HCT116 (cell line): ENCODE measurements around the gene CCDC91. TPM values are rescaled to one million over a fixed set of nuclear protein-coding genes. Genes with fewer than 3 reads are reported as not detected.

Experiments
- ATAC-seq: fragments of 200-7000 bp; cut with Tn5 transposase; 2 replicates; pipeline ENCODE4 v1.9.1; 2020; ENCODE audit warnings: mild to moderate bottlenecking, moderate library complexity
- BruUV-seq: library from RNA; stranded (reverse); fragments of 400-500 nt; replicated peaks from 2 replicates; lab custom pipeline; 2021; lab: Mats Ljungman, UMichigan
- CTCF ChIA-PET: fragments of 300-600 bp; sonication (Branson Sonifier 250); formaldehyde crosslinking; loops from one replicate; lab custom pipeline; 2021; ENCODE audit warnings: antibody characterized with exemption; lab: Charles Lee
- POLR2A ChIA-PET: fragments of 300-600, 350-600 bp; sonication (Branson Sonifier 250); formaldehyde crosslinking; loops from one replicate; lab custom pipeline; 2021; ENCODE audit warnings: antibody characterized with exemption; lab: Charles Lee
- RAD21 ChIA-PET, 2 experiments: fragments of 300-600 bp; sonication (Branson Sonifier 250); formaldehyde crosslinking; loops; one replicate each; lab custom pipeline; 2023; ENCODE audit warnings: low total read pairs in 2 of 2; ENCODE audit not compliant: uncharacterized antibody in 2 of 2, unreplicated experiment in 2 of 2, low non-redundant PET in 1 of 2; lab: Charles Lee
- DNase-seq: peaks from one replicate; pipeline ENCODE4 v3.0.0-alpha.2; 2010; ENCODE audit warnings: low read depth, low spot score
- H2AFZ ChIP-seq: fragments of 200-600 bp; shearing (Covaris generic), sonication (generic); 2 replicates; pipeline ENCODE4 v1.6.1; 2017; ENCODE audit warnings: low read depth, mixed run types, mixed read lengths, antibody characterized with exemption, low read length; ENCODE audit not compliant: poor library complexity, severe bottlenecking
- H3K27ac ChIP-seq: 2 replicates; pipeline ENCODE4 v1.5.1; 2012; ENCODE audit warnings: low read depth, low read length
- H3K27me3 ChIP-seq: fragments of 200-600 bp; sonication (generic); 2 replicates; pipeline ENCODE4 v1.6.1; 2016; ENCODE audit warnings: mixed run types, low read length, mixed read lengths; ENCODE audit not compliant: insufficient read depth
- H3K36me3 ChIP-seq, 2 experiments: fragments of 200-500 bp in 1 of 2; fragments of 200-600 bp in 1 of 2; sonication (Bioruptor generic) in 1 of 2; sonication (generic) in 1 of 2; 2 replicates each; pipeline versions ENCODE4 v1.5.1 to v1.6.1; 2014 to 2016; ENCODE audit warnings: low read length in 2 of 2, inconsistent platforms in 1 of 2, mixed read lengths in 1 of 2, mixed run types in 1 of 2; ENCODE audit not compliant: insufficient read depth in 2 of 2, control insufficient read depth in 1 of 2
- H3K4me1 ChIP-seq, 2 experiments: fragments of 200-600 bp in 1 of 2; sonication (generic) in 1 of 2; 2 replicates each; pipeline versions ENCODE4 v1.5.1 to v1.6.1; 2012 to 2017; ENCODE audit warnings: low read length in 2 of 2, inconsistent platforms in 1 of 2, mild to moderate bottlenecking in 1 of 2, mixed read lengths in 1 of 2, mixed run types in 1 of 2, moderate library complexity in 1 of 2; ENCODE audit not compliant: insufficient read depth in 2 of 2, control insufficient read depth in 1 of 2
- H3K4me2 ChIP-seq: fragments of 200-600 bp; sonication (generic); 2 replicates; pipeline ENCODE4 v1.6.1; 2017; ENCODE audit warnings: mixed run types, low read length, mixed read lengths
- H3K4me3 ChIP-seq, 2 experiments: fragments of 200-600 bp in 1 of 2; sonication (generic) in 1 of 2; replicated peaks in 1 of 2; 2 replicates each; pipeline ENCODE4 v1.5.1; 2011 to 2016; ENCODE audit warnings: low read length in 2 of 2, control low read depth in 1 of 2, low read depth in 1 of 2, mild to moderate bottlenecking in 1 of 2, mixed read lengths in 1 of 2, mixed run types in 1 of 2
- H3K79me2 ChIP-seq: fragments of 200-600 bp; sonication (generic); 2 replicates; pipeline ENCODE4 v1.6.1; 2017; ENCODE audit warnings: mild to moderate bottlenecking, mixed run types, low read length, moderate library complexity, mixed read lengths; ENCODE audit not compliant: insufficient read depth
- H3K9ac ChIP-seq: fragments of 200-600 bp; sonication (generic); 2 replicates; pipeline ENCODE4 v1.6.1; 2016; ENCODE audit warnings: low read length, mixed read lengths
- H3K9me2 ChIP-seq: fragments of 200-600 bp; sonication (generic), shearing (Covaris generic); 2 replicates; pipeline ENCODE4 v1.6.1; 2017; ENCODE audit warnings: mixed run types, mild to moderate bottlenecking, moderate library complexity; ENCODE audit not compliant: insufficient read depth
- H3K9me3 ChIP-seq, 2 experiments: fragments of 200-500 bp in 1 of 2; fragments of 200-600 bp in 1 of 2; sonication (Bioruptor generic) in 1 of 2; sonication (generic) in 1 of 2; 2 replicates each; pipeline ENCODE4 v1.6.1; 2014 to 2017; ENCODE audit warnings: low read length in 2 of 2, mixed read lengths in 2 of 2, inconsistent platforms in 1 of 2, low read depth in 1 of 2, mild to moderate bottlenecking in 1 of 2, mixed run types in 1 of 2, moderate library complexity in 1 of 2; ENCODE audit not compliant: control insufficient read depth in 1 of 2, insufficient read depth in 1 of 2
- H4K20me1 ChIP-seq: fragments of 200-600 bp; sonication (generic), shearing (Covaris generic); 2 replicates; pipeline ENCODE4 v1.6.1; 2017; ENCODE audit warnings: mixed run types, mild to moderate bottlenecking, moderate library complexity; ENCODE audit not compliant: insufficient read depth
- EZH2 ChIP-seq: fragments of 200-600 bp; sonication (generic); IDR thresholded peaks from 2 replicates; pipeline ENCODE4 v1.6.1; 2017; ENCODE audit warnings: antibody characterized with exemption, mixed run types
- EZH2phosphoT487 ChIP-seq: fragments of 200-600 bp; IDR thresholded peaks from 2 replicates; pipeline ENCODE4 v1.6.1; 2018; ENCODE audit warnings: antibody characterized with exemption, borderline replicate concordance
- JUND ChIP-seq: IDR thresholded peaks from 2 replicates; pipeline ENCODE4 v1.6.1; 2012
- POLR2A ChIP-seq: IDR thresholded peaks from 2 replicates; pipeline ENCODE4 v1.7.0; 2011; ENCODE audit warnings: borderline replicate concordance; ENCODE audit not compliant: insufficient read depth, insufficient read length; ENCODE audit errors: extremely low read depth
- RAD21 ChIP-seq: IDR thresholded peaks from 2 replicates; pipeline ENCODE4 v1.6.1; 2012; ENCODE audit warnings: low read depth, mild to moderate bottlenecking
- SIN3A ChIP-seq: IDR thresholded peaks from 2 replicates; pipeline ENCODE4 v1.6.1; 2012; ENCODE audit warnings: low read depth
- SRF ChIP-seq: IDR thresholded peaks from 2 replicates; pipeline ENCODE4 v1.6.1; 2012; ENCODE audit warnings: low read depth
- TCF7L2 ChIP-seq: IDR thresholded peaks from 2 replicates; pipeline ENCODE4 v1.7.0; 2011; ENCODE audit warnings: borderline replicate concordance, inconsistent platforms; ENCODE audit not compliant: insufficient read depth, insufficient read length; ENCODE audit errors: extremely low read depth
- ZNF274 ChIP-seq: fragments of 200-500 bp; sonication (Bioruptor generic); IDR thresholded peaks from 2 replicates; pipeline ENCODE4 v1.6.1; 2014; ENCODE audit warnings: mild to moderate bottlenecking, low read depth, low read length, inconsistent platforms
- intact Hi-C: fragments of 100-400 bp; cut with micrococcal nuclease; formaldehyde crosslinking; loops from 2 replicates; pipeline ENCODE4 v1.10.0; 2022
- total RNA-seq: library from RNA; stranded (reverse); gene quantifications from one replicate; pipeline ENCODE4 v1.2.1, GENCODE V29; 2021; ENCODE audit not compliant: unreplicated experiment

CCDC91 gene
- total RNA-seq, 1 experiment from 2014 or later, result 18.1 TPM

DNA sequence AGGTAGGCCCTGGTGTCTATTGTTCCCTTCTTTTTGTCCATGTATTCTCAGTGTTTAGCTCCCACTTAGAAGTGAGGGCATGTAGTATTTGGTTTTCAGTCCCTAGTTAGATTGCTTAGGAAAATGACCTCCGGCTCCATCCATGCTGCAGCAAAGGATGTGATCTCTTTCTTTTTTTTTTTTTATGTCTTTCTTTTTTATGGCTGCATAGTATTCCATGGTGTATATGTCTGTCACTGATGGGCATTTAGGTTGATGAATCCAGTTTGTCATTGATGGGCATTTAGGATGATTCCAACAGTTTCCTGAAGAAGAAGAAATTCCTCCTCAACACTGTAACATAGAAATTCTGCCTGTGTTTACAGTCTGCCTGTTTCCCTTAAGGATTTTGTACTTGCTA lies 231.1 kb downstream of the CCDC91 start:
- Histone ChIP-seq H3K9me2 (no peaks in the 10 kb centered on the region), H3K4me2 (no peak overlapping the region), H3K9ac (no peak overlapping the region), H4K20me1 (no peaks in the 10 kb centered on the region), H3K4me3 (no peak overlapping the region), H3K27me3 (no peaks in the 10 kb centered on the region), H3K27ac (no peak overlapping the region), H3K79me2 (no peaks in the 10 kb centered on the region), H3K4me1 (no peaks in the 10 kb centered on the region), H3K36me3 (no peaks in the 10 kb centered on the region), H3K9me3 (no peaks in the 10 kb centered on the region), H2AFZ (no peak overlapping the region)
- no peak for ATAC-seq
- no TSS peak for BruUV-seq
- RAD21 ChIA-PET, result no interaction called here
- no peak for DNase-seq
- POLR2A ChIA-PET, result no interaction called here
- intact Hi-C loops, result no loop called here
- CTCF ChIA-PET, result no interaction called here
- TF ChIP-seq JUND, result no peak
- TF ChIP-seq RAD21, result no peak

DNA sequence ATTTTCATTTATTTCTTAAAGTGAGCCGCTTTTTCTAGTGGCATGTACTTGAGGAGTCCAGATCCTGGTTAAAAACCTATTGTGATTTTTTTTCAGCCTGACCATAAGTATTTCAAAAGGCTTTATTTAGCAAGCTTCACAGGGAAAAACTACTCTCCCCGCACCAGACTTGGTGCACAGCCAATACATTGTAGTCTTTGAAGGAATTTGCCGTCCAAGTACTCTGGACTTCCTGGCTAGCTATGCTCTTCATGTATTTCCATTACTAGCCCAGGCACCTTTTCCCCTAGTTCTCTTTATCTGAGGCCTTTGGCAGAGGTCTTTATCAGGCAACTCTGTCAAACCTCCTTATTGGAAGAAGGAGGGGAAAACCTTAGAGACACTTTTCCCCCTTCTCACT lies 234.7 kb downstream of the CCDC91 start:
- ATAC-seq (no peak), DNase-seq (no peak)
- no peak for TF ChIP-seq RAD21
- no peak for TF ChIP-seq SRF
- no peak for TF ChIP-seq JUND
- no peak for TF ChIP-seq TCF7L2
- TF ChIP-seq EZH2, result no peak
- no peak for TF ChIP-seq SIN3A
- no peak for TF ChIP-seq EZH2phosphoT487
- no peak for TF ChIP-seq ZNF274
- no peak for TF ChIP-seq POLR2A
- BruUV-seq, result no TSS peak
- no peaks in the 10 kb centered on the region for H3K36me3 ChIP-seq
- ChIA-PET CTCF (no interaction called here), POLR2A (no interaction called here), RAD21 (no interaction called here)
- H3K4me1 ChIP-seq, result no peaks in the 10 kb centered on the region
- no peaks in the 10 kb centered on the region for H4K20me1 ChIP-seq
- no peak overlapping the region for H3K4me2 ChIP-seq
- no peaks in the 10 kb centered on the region for H3K9me3 ChIP-seq
- H3K9ac ChIP-seq, result no peak overlapping the region
- no peaks in the 10 kb centered on the region for H3K27me3 ChIP-seq
- H3K79me2 ChIP-seq, result no peaks in the 10 kb centered on the region
- intact Hi-C loops, result no loop called here
- H3K9me2 ChIP-seq, result no peaks in the 10 kb centered on the region
- H3K27ac ChIP-seq, result no peak overlapping the region
- H2AFZ ChIP-seq, result no peak overlapping the region
- no peak overlapping the region for H3K4me3 ChIP-seq
